Medulla oblongata (tissue), 1 donor: ENCODE measurements around the gene CLEC16A.

ENCODE experiments used
- DNase-seq: peaks from one replicate; pipeline ENCODE4 v3.0.0-alpha.2; 2015; ENCODE audit errors: extremely low spot score

Gene CLEC16A

DNA sequence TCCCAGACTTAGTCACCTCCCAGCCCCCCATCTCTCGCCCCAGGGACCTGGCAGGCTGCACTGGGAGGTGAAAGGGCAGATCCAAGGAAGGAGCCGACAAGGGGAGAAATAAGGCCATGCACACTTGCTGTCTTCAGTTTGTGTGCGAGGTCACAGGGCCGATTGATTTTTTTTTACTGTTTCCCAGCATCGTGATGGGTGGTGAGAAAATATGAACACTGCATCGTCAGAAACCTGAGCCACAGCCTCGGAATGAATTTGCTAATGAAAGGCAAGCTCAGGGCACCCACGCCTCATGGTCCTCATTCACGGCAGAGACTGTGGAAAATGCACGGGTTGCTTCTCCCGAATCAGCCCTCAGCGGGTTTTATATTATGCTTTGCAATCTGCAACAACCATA, 213.7 kb downstream of the CLEC16A start:
- no peak for DNase-seq

DNA sequence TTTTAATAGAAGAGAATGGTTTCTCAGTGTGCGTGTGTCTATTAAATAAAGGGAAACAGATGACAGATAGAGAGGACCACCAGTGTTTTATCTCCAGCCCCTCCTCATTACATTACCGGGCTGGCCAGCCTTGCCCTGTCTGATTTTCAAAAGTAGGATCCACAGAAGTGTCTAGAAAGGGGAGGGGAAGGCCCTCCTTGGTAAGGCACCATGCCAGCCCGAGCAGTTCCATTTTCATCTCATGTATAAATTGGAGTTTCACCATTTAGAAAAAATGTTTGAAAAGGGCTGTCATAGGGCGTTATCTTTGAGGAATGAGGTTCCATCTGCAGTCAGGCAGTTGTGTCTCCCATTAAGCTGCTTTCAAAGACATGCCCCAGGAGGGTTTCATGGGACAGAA, 214.9 kb downstream of the CLEC16A start:
- no peak for DNase-seq

DNA sequence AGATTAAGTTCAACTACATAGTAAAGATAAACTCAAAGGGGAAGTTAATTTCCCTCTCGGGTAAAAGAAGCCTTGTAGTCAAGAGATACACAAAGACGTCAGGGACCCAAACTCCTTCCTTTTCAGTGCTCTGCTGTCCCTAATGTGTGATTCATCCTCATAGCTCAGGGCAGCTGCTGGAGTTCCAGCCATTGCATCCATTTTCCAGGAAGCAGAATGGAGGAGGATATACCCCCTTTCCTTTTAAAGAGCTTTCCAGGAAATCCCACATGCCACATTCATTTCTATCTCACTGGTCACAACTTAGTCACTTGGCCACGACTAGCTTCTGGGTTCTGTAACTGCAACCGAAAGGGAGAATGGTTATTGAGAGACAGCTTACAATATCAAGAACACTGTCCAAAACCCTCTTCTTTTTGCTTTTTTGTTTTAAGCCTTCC, 216.3 kb downstream of the CLEC16A start:
- DNase-seq, result no peak

- DNase-seq, result no peak
These were observed 217.1 kb downstream of the CLEC16A start for GRCh38 chr16:11161439-11161838.

GRCh38 chr16:11161974-11162373, 217.6 kb downstream of the CLEC16A start:
- no peak for DNase-seq

- DNase-seq, result no peak
These were observed 218.4 kb downstream of the CLEC16A start for GRCh38 chr16:11162586-11163268.

DNA sequence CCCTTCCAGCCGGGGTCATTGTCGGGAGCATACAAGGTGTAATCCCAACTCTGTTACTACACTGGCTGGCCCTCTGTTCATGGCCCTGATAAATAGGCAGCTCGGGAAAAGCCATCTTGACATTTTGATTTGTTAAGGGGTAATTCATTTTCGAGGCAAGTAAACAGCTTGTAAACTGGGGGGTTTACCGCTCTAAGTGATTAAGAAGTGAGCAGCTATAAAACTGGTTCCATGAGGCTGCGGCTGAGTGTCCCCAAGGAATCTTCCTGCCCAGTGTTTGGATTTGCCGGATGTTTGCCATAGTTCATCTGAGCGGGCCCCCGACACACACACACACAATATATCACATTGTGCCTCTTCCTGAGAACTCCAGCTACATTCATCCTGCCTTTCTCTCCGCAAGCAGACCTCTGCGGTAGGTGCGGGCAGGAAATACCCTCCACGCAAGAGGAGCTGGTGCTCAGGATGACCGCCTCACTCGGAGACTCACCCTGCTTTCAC, 219.4 kb downstream of the CLEC16A start:
- DNase-seq, result no peak

DNA sequence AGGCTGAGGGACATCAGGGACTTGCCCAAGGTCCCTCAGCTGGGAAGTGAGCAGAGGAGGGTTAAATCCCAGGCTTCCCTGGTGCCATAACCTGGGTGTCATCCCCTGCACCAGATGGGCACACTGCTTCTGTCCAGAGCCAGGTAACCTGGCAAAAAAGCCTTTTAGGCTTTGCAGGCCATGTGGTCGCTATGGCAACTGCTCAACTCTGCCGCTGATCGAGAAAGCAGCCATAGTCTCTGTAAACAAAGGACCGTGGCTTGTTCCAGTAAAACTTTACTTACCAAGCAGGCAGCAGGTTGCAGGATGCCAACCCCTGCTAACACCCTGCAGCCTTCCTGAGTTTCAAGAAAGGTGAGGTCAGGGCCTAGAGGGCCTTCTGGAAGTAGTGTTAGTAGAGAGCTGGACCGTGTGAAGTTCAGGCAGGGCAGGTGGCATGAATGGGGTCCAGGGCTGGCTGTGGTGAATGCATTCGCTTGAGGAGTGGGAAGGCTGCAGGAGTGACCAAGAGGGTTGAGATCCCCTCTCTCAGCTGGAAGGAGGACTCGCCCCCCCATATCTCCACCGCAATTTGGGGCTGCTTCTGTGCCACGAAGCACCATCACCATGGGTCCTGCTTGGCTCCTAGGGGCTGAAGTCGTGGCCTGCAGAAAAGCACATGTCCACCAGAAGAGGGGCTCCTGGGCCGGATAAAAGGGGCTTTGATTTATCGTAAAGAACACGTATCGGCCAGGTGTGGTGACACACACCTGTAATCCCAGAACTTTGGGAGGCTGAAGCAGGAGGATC, 220.3 kb downstream of the CLEC16A start:
- no peak for DNase-seq

DNA sequence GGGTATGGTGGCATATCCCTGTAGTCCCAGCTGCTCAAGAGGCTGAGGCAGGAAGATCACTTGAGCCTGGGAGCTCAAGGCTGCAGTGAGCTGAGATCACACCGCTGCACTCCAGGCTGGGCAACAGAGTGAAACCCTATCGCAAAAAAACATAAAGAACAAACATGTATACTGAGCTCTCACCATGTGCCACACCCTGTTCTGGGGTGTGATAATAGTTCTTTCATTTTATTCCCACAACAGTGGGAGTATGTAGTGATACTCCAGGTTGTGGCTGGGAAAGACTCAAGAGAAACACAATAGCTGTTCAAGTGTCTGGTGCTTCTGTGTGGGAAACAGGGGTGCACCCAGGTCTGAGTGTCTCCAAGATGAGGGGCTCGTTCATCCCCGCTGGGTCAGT, 221.0 kb downstream of the CLEC16A start:
- DNase-seq, result no peak

DNA sequence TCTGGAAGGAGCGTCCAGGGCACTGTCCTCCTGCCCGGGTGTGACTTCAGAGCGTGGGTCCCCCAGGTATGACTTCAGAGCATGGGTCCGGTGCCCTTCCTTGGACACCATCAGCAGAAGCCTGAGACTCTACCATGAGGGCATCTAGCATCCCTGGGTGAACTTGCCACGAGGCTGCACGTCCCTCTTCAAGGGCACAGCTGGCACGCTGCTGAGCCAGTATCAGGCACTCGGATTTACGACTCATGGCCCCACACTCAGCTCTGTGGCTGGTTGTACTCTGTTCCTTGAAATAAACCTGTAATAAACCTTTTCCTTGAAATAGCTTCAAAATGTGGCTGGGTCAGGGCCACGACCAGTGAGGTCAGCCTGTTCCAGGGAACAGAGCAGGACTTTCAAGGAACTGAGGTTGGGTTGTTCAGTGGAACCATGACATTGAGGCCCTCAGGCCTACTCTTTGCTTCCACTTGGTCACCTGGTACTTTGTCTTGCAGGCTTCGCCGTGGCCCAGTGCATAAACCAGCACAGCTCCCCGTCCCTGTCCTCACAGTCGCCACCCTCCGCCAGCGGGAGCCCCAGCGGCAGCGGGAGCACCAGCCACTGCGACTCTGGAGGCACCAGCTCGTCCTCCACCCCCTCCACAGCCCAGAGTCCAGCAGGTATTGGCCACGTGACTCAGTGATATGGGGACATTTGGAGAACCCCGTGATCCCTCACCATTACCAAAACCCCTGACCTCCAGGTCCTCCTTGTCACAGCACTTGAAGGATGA, 221.7 kb downstream of the CLEC16A start:
- DNase-seq, result no peak

- DNase-seq, result no peak
These were observed 223.2 kb downstream of the CLEC16A start for GRCh38 chr16:11167581-11167980.

DNA sequence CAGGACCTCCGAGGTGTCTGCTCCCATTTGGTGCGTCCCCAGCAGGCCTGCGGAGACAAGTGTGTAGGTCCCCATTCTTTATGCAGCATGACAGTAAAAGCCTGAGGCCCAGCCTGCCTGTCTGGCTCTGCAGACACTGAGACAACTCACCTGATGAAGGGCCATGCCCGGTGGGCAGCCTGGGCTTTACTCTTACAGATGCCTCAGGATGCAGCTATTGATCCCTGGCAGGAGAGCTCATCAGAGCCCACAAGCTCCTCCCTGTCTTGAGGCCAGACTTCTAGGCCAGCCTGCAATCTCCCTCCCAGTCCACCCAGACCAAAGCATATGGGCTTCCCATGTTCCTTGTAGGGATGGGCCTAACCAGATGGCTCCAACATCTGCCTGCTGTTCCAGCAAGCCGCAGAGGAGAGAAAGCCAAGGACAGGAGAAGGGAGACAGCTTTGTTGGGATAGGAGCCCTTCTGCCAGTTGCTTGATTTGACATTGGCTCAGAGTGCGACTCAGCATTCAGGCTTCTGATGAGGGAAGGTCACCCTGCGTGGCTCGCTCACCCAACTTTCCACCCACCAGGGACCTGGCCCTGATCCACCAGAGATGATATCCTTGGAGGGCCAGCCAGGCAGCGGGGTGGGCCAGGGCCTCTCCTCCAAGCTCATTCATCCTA, 224.2 kb downstream of the CLEC16A start:
- no peak for DNase-seq

DNA sequence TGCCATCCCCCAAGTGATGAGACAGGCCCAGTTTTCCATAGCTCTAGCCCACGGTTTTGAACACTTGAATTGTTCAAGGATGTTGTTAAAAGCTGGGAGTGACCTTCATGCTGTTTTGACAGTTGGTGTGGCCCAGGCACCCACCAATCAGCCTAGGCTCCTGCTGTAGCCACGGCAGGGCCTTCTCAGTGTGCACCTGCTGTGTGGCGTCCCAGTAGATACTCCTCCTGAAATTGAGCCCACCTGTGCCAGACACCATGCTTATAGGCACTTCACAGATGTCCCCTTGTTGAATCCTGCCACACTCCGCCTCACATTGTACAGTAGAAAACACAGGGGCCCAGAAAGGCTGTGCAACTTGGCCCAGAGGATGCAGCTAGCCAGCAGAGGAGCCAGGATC, 225.3 kb downstream of the CLEC16A start:
- DNase-seq, result no peak

DNA sequence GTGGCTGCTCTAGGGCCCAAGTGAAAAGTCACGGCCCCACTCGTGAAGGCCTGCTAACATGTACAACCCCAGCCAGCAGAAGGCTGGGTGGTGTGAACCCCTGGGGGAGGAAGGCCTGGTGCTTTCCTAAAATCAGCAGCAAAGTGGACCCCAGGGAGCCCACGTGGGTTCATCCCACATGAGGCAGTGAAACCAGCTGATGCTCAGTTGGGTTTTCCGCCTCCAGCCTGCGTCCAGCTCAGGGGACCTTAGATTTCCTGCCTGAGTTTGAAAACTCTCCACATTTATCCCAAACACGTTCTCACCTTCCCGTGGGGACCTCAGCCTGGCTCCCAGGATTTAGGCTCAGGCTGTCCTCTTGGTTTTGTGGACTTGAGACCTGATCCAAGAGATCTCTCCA, 225.8 kb downstream of the CLEC16A start:
- DNase-seq, result no peak

GRCh38 chr16:11170696-11171447, 226.5 kb downstream of the CLEC16A start:
- no peak for DNase-seq

- DNase-seq, result no peak
These were observed 227.0 kb downstream of the CLEC16A start for GRCh38 chr16:11171448-11171709.

GRCh38 chr16:11171757-11172299, 227.5 kb downstream of the CLEC16A start:
- DNase-seq, result no peak

DNA sequence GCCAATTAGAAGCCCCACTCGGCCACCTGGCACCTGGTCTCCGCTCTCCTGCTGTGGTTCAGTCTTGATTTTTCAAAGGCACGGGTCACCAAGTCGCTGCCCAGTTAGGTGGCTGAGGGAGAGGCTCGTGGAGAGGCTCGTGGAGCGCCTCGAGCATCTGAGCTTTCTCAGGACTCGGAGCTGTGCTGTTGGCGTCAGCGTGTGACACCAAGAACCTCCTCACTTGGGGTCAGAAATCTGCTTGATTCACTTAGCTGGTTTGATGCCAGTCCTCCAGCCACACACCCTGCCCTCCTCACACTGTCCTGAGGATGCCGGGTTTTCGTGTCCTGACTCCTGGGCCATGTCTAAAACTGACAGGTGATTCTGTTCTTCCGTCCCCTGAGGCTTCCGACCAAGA, 229.1 kb downstream of the CLEC16A start:
- no peak for DNase-seq

DNA sequence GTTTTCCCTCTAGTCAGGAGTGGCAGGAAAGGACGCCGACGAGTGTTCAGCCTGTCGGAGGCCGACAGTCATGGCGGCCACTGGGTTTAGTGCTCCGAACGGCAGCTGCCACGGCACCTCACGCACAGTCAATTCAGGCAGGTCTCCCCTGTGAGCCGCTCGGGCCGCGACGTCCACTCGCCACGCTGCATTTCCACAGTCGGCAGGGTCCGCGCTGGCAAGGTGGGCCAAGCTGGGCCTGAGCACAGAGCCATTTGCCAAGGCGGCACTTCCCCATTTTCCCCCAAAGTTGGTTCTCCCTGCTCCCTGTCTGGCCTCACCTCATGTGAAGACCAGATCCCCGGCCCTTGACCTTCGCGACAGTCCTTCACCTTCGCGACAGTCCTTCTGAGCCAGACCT, 229.8 kb downstream of the CLEC16A start:
- no peak for DNase-seq

DNA sequence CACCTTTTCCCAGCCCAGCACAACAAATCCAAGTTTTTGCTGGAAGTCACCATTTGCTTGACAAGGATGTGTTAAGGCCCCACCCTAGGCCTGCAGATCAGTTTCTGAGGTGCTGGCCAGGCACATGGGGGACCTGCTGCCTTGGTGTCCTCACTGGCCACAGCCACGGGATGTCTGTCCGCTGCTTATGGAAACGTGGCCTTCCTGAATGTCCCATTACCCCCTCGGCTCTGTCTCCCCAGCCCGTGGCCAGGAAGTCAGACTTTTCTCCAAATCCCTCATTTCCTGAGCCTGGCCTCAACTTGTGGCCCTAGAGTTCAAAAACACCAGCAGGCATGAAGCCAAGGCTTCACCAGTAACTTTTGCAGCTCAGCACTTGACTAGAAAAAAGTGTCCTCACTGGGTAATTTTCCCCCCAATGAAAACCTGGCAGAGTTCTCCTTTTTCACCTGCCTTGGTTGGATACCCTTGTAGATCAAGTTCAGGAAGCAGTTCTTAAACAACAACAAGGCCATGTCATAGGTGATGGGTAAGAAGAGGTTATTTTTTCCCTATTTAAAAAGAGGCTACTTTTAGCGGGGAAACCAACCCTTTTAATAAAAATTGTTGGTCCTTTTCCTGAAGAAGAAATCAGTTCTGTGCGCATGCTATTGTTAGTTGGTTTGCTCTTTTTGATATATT, 230.9 kb downstream of the CLEC16A start:
- no peak for DNase-seq
